C1 segment of cervical spinal cord (tissue), 14 donors: ENCODE measurements around the gene TNFRSF11A.

Source experiments
- DNase-seq, 14 donors: peaks; one replicate each; lab custom pipeline; 2025; lab: John Stamatoyannopoulos, UW

The TNFRSF11A gene

GRCh38 chr18:62343316-62343715 lies 18.2 kb downstream of the TNFRSF11A start:
- no peak for DNase-seq

GRCh38 chr18:62345909-62346308 lies 20.8 kb downstream of the TNFRSF11A start:
- DNase-seq: no peak

- DNase-seq: no peak
These were observed 21.4 kb downstream of the TNFRSF11A start for GRCh38 chr18:62346333-62347088.

GRCh38 chr18:62347089-62347506 lies 22.0 kb downstream of the TNFRSF11A start:
- DNase-seq: no peak

- DNase-seq: no peak
These were observed 23.4 kb downstream of the TNFRSF11A start for GRCh38 chr18:62348474-62348873.

GRCh38 chr18:62353170-62353569 lies 28.1 kb downstream of the TNFRSF11A start:
- DNase-seq: no peak

GRCh38 chr18:62354151-62354550 lies 29.0 kb downstream of the TNFRSF11A start:
- no peak for DNase-seq

GRCh38 chr18:62357079-62357719 lies 32.1 kb downstream of the TNFRSF11A start:
- no peak for DNase-seq

GRCh38 chr18:62360805-62361204 lies 35.7 kb downstream of the TNFRSF11A start:
- DNase-seq: no peak

GRCh38 chr18:62361288-62361687 lies 36.2 kb downstream of the TNFRSF11A start:
- no peak for DNase-seq

- DNase-seq: no peak
These were observed 39.4 kb downstream of the TNFRSF11A start for GRCh38 chr18:62364558-62364957.

GRCh38 chr18:62365420-62365819 lies 40.3 kb downstream of the TNFRSF11A start:
- DNase-seq: no peak

- DNase-seq: no peak
These were observed 41.9 kb downstream of the TNFRSF11A start for GRCh38 chr18:62366992-62367391.

GRCh38 chr18:62368100-62368499 lies 43.0 kb downstream of the TNFRSF11A start:
- no peak for DNase-seq

GRCh38 chr18:62369129-62369644 lies 44.1 kb downstream of the TNFRSF11A start:
- DNase-seq: no peak

GRCh38 chr18:62370366-62370765 lies 45.3 kb downstream of the TNFRSF11A start:
- DNase-seq: no peak

GRCh38 chr18:62371436-62371835 lies 46.3 kb downstream of the TNFRSF11A start:
- no peak for DNase-seq

- no peak for DNase-seq
These were observed 47.0 kb downstream of the TNFRSF11A start for GRCh38 chr18:62372156-62372555.

- DNase-seq: no peak
These were observed 47.8 kb downstream of the TNFRSF11A start for GRCh38 chr18:62372882-62373281.

GRCh38 chr18:62374410-62374965 lies 49.4 kb downstream of the TNFRSF11A start:
- DNase-seq: no peak

- DNase-seq: no peak
These were observed 52.2 kb downstream of the TNFRSF11A start for GRCh38 chr18:62377131-62377807.

- DNase-seq: no peak
These were observed 53.9 kb downstream of the TNFRSF11A start for GRCh38 chr18:62379051-62379450.
